ENCODE results near the gene MBOAT7.

MBOAT7 gene

GRCh38 chr19:54160854-54161253 is 28.5 kb downstream of the MBOAT7 start:
- no peak for DNase-seq

- DNase-seq, result no peak
Measured at GRCh38 chr19:54160182-54160811, 29.1 kb downstream of the MBOAT7 start.

DNA sequence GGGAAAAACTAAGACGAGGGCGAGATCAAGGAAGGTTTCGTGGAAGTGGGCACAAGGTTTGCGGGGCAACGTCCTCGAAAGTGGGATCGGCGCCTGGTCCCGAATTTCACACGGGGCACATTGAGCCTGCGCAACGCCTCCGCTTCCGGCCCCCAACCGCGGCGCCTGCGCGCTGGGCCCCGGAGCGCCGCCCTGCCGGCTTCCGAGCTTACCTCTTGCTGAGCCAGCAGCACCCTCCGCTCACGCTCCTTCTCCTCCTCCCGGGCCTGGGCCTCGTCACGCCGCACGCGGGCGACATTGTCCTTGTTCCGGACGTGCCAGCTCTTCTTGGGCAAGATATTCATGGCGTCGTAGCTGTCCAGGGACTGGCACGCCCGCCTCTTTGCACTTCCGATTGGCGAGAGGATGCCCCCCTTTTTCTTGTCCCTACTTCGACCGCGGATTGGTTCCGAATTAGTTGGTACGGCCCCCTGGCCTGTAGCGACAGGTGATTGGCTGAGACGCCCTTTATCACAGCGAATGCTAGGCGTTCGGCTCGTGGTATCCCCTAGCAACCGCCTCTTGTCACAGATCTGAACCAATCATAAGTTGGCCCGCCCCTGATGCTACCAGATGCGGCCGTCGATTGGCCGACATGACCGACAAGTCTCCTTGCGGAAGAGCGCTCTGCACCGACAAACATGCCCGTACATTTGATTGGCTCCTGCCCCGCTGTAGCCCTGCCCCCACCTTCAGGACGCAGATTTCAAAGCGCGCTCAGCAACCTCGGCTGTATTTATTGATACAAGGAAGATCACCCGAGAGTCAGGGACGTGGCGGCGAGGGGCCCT is 29.8 kb downstream of the MBOAT7 start, which contains the start of gene LENG1:
TSS of gene LENG1 (minus strand) at position 370 of the 830 bp plus-strand sequence. CDS start at position 344, 26 bp downstream.
- DNase-seq, result peak; percentile 96 to 98

GRCh38 chr19:54158812-54159351 is 30.5 kb downstream of the MBOAT7 start:
- DNase-seq, result peak; percentile 41 to 46

DNA sequence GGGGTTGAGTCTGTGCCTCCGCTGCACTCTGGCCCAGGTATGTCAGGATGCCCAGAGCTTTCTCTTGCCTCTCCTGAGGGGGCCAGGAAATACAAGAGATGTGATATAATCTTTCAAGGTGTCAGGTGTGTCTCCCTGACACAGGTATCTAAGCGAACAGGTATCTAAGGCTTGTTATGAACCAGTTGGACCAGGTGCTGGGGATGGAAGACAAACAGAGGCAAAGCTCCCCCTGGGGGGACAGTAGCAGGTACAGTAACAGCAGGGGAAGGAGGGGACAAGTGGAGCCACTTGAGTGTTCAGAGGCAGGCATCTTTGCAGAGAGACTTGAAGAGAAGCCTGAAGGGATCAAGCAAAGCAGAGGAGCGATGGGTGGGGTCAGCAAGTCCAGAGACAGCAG is 32.4 kb downstream of the MBOAT7 start:
- DNase-seq, result no peak

DNA sequence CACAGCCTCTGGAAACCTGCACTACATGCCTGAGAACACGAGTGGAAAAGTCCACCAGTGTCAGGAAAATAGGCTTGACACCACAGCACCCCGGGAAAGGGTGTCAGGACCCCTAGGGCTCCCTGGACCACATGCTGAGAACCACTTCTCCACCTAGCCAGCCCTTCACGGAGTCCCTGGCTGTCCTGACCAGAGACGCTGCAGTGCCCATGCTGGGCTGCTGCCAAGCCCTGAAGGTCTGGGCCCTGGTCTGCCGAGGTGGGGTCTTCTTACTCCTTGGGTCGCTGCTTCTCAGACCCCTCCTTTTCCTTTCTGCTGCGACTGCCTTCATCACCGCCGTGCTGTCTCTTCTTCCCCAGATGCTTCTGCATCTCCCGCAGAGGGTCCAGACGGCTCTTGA is 32.9 kb downstream of the MBOAT7 start:
- no peak for DNase-seq

GRCh38 chr19:54155694-54156093 is 33.7 kb downstream of the MBOAT7 start:
- no peak for DNase-seq

- DNase-seq, result no peak
Measured at GRCh38 chr19:54154603-54155345, 34.6 kb downstream of the MBOAT7 start.

- no peak for DNase-seq
Measured at GRCh38 chr19:54153731-54154326, 35.6 kb downstream of the MBOAT7 start.

DNA sequence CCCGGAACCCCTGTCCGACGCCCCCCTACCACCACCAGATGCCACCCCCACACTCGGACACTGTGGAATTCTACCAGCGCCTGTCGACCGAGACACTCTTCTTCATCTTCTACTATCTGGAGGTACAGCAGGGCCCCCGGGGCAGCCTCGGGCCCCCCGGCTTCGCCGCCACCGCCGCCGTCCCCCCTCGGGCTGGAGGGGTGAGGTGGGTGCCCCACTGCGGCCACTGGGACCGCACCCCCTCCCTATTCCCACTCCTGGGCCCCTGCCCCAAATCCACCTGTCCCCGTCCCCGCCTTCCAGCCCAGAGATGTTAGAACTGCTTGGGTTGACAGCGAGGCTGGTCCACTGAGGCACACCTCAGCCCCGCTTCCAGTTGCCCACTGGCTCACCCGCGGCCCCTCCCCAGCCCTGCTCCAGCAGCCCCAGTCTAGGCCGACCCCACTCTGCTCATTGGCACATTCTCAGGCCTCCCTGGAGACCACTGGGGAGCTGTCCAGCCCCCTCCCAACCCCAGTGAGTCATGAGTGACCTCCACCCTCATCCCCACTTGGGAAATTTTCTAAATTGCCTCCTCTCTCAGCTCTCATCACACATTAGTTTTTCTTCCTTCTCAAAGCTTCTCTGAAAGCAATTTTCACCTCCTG is 36.4 kb downstream of the MBOAT7 start:
- DNase-seq, result no peak

DNA sequence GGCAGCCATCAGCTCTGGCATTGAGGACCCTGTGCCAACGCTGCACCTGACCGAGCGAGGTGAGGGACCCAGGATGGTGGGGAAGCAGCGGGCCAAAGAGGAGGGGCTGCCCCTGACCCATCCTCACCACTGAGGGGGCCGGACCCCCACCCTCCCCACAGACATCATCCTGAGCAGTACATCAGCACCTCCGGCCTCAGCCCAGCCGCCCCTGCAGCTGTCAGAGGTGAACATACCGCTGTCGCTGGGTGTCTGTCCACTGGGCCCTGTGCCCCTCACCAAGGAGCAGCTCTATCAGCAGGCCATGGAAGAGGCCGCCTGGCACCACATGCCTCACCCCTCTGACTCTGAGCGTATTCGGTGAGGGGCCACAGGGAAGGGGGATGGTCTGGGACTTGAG is 37.1 kb downstream of the MBOAT7 start:
- no peak for DNase-seq

DNA sequence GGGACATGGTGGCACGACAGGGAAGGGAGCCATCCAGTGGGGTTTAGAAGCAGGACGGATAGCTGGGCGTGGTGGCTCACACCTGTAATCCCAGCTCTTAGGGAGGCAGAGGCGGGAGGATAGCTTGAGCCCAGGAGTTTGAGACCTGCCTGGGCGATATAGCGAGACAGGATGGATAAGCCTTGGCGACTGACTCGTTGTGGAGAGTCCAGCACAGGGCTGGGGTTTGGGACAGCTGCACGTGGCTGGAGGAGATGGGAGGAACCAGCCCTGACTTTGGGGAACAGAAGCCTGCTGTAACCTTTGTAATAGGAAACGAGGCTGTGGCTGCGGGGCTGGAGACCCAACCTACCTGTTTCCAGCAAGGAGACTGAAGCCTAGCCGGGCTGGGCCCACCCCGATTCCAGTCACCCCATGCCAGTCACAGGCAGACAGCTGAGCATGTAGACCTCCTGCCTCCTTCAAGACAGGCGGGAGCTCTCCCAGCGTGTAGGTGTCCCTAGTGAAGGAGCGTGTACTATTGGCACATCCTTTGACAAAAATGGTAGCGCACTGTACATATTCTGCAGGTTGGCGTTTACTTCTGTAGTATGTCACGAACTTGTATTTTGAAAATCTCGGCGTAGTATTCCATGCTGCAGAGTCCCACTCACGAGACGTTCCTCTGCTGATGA is 37.9 kb downstream of the MBOAT7 start:
- no peak for DNase-seq

DNA sequence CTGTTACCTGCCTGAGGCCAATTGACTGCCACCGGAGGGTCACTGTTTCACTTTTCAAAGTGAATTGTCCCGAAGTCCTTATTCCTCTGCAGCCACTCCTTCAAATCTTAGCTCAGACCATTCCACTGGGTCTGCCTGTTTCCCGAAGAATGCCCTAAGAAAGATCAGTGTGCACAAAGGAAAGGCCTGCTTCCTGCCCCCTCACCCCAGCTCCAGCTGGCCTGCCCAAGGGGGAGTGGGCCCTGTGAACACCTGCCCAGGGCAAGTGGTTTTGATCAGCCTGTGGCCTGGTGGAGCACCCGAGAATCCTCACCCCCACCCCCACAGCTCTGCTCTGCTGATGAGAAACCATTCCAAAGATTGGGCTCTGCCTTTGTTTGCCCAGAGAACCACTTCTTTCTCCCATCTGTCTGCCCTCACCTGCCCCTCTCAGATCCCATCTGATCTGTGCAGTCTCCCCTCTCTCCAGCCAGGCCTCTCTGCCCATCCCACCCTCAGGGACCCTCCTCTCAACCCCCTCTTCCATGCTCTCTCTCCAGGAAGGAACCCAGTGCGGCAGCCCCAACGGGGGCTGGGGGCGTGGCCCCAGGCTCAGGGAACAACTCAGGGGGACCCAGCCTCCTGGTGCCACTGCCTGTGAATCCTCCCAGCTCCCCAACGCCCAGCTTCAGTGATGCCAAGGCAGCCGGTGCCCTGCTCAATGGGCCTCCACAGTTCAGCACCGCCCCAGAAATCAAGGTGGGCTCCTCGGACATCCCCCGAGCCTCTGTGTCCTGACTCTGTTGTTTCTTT is 40.2 kb downstream of the MBOAT7 start:
- DNase-seq, result no peak

- no peak for DNase-seq
Measured at GRCh38 chr19:54148158-54148557, 41.2 kb downstream of the MBOAT7 start.

DNA sequence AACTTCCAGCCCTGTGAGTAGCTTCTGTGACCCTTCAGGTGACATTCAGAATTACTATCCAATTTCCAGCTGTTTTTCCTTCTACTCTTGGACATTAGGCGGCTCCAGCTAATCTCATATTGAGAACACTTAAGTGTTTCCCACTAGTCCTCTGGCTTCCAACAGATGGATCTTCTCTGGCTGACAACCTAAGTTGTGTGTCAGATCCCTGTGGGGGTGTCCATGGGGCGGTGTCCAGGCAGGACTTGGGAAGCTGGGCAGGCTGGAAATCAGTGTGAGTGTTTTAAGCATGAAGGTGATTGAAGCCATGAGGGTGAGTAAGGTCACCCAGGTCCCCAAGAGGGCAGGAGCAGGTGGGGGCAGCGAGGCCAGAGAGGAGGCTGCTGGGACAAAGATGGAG is 41.7 kb downstream of the MBOAT7 start:
- no peak for DNase-seq

DNA sequence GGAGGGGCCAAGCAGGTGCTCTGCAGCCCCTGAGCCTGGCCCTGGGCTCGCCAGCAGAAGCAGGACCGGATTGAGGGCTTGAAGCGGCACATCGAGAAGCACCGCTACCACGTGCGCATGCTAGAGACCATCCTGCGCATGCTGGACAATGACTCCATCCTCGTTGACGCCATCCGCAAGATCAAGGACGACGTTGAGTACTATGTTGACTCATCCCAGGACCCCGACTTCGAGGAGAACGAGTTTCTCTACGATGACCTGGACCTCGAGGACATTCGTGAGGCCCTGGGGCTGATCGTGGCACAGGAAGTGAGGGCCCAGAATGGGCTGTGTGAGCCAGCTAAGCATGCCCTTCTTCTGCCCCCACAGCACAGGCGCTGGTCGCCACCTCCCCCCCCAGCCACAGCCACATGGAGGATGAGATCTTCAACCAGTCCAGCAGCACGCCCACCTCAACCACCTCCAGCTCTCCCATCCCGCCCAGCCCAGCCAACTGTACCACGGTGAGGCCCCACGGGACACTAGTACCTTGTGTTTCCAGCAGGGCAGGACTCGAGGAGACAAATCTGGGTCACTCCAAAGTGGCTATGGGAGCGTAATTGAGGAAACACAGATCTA is 43.7 kb downstream of the MBOAT7 start:
- DNase-seq, result no peak

- DNase-seq, result no peak
Measured at GRCh38 chr19:54142166-54142780, 47.1 kb downstream of the MBOAT7 start.

- no peak for DNase-seq
Measured at GRCh38 chr19:54141356-54141755, 48.0 kb downstream of the MBOAT7 start.

DNA sequence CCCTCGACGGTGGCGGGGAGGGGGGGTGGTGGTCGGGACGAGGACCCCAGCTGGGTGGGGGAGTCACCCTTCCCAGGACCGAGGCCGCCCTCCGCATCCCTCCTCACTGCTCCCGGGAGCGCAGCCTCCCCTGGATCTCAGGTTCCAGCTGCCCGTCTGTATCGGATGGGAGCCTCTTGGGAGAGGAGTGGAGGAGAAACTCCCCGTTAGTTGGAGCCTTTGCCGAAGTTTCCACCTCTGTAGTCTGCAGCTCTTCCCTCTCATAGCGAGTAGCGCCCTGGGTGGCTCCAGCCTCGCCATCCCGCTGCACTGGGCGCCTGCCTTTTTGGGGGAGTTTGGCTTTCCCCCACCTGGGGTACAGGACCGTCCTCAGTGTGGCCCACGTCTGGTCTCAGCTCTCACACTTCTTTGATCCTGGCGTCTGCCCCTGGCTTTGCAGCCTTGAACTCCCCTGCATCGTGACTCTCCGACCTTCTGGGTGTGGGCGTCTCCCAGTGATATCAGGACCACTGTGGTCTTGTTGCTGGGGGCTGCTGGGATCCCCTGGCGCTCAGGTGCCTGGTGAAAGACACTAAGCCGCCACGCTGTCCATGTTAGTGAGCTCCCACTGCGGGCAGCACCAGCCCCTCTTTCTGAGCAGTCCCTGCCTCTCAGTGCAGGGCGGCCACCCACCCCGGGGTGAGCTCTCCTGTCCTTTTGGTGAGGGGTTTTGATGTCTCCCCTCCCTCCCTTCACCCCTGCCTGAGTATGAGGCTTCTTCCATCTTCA is 50.7 kb downstream of the MBOAT7 start:
- DNase-seq, result peak; percentile 29 to 40

Measured in stimulated activated CD4-positive, alpha-beta T cell treated with anti-CD3 and anti-CD28 coated beads, Interleukin-2, amount 100 ng/mL, for 24 hours (primary cell).